Embryonic facial prominence (tissue), 1 donor: ENCODE results near the gene PIH1D1.
"Not testable (repeated sequence)": the region's sequence is repeated elsewhere in the genome, so short reads cannot be mapped to it uniquely, and the experiment has no call there.

Experiments
- DNase-seq: peaks from one replicate; pipeline ENCODE4 v3.0.0-alpha.2; 2016; ENCODE audit errors: extremely low spot score

Gene PIH1D1

DNA sequence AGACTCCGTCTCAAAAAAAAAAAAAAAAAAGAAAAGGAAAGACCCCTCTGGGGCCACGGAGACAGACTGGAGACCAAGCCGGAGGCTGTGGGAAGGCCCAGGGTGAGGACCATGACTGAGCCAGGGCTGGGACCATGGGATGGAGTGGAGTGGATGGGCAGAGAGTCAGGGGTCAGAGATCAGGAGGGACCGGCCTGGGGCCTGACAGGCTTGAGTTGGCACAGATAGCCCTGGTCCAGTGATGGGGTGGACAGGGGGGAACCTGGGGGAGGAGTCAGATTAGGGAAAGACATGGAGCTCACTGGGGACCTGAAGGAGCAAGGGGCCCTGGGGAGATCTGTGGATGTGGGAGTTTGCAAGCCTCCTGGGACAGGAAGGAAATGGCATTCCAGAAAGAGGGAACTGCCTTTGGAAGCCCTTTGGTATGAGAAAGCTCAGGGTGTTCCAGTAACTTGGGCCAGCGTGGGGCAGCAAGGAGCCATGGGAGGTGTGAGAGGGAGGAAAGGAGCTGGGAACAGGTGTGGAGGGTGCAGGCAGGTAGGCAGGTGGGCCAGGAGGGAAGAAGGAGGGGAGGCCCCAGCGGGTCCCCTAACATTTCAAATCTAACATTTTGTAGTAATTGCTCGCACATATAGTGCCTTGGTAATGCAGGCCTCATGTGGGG lies 29.5 kb upstream of the PIH1D1 start:
- no peak for DNase-seq

DNA sequence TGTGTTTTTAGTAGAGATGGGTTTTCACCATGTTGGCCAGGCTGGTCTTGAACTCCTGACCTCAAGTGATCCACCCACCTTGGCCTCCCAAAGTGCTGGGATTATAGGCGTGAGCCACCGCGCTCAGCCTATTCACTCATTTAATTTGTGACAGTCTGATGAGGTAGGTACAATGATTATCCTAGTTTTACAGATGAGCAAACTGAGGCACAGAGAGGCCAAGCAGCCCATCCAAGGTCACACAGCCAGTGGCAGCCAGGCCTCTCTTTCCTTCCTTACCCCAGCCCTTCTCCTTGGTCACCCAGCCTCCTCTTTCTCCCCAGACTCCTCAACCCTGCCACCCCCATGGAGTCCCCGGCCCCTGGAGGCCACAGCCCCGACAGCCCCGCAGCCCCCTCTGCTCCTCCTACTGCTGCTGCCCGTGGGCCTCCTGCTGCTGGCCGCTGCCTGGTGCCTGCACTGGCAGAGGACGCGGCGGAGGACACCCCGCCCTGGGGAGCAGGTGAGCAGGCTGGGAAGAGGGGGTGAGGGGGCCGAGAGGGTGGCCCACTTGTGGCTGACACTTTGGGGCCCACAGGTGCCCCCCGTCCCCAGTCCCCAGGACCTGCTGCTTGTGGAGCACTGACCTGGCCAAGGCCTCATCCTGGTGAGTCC lies 28.5 kb upstream of the PIH1D1 start:
- DNase-seq = no peak

DNA sequence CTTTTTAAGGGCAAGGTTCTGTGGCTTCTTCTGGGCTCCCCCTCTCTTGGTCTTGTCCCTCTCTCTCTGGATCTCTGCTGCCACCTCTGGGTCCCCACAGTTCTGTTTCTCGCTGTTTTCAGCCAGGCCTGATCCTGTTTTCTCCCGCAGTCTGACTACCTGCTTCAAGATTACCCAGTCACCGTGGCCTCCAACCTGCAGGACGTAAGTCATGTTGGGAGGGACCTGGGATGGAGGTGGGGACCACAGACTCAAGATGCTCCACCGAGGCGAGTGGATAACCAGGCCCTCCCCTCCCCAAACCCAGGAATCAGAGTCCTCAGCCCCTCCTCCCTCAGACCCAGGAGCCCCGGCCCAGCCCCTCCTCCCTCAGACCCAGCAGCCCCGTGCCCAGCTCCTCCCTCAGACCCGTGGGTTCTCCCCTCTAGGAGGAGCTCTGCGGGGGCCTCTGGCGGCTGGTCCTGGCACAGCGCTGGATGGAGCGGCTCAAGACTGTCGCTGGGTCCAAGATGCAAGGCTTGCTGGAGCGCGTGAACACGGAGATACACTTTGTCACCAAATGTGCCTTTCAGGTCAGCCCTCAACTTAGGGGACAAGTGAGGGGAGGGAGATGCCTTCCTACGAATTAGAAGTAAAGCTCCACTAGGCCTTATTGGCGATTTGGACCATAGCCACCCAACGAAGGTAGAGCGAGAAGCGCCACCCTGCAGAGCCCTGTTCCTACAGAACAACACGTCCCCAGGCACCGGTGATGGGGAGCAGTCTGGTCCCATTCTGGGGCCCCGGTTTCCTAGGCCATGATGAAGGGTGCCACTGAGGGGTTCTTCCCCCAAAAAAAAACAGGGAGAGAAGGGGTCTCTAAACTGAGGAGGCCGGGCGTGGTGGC lies 24.6 kb upstream of the PIH1D1 start:
- DNase-seq = no peak

DNA sequence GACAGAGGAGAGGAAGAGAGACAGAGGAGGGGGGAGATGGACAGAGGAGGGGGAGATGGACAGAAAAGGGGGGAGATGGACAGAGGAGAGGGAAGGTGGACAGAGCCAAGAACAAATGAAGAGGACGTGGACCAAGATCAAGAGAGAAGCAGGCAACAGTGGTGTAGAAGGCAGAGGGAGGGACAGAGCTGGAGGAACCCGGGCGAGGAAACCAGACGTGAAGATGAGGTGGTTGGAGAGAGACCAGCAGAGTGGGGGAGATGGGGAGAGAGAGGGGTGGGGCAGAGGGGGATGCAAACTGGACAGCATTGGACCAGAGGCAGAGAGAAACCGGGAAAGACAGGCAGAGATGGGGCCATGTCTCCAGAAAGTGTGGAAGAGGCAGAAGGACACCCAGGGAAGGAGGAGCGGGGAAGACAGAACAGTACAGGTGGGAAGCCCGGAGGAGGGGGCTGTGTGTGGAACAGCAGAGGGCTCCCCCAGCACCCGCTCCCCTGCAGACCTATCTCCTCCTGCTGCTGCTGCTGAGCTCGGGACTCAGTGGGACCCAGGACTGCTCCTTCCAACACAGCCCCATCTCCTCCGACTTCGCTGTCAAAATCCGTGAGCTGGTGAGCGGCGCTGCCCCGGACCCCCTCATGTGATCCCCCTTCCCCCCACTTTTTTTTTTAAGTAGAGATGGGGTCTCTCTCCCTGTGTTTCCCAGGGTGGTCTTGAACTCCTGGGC lies 23.7 kb upstream of the PIH1D1 start:
- no peak for DNase-seq

DNA sequence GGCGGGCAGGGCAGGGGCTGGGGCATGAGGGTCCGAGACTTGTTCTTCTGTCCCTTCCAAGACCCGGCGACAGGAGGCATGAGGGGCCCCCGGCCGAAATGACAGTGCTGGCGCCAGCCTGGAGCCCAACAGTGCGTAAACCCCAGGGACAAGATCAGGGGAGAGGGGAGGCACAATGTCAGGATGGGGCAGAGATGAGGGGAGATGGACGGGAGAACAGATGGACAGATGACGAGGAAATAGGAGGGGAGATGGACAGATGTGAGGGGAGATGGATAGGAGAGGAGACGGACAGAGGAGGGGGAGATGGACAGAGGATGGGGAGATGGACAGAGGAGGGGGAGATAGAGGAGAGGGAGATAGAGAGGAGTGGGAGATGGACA lies 22.9 kb upstream of the PIH1D1 start:
- DNase-seq = no peak

DNA sequence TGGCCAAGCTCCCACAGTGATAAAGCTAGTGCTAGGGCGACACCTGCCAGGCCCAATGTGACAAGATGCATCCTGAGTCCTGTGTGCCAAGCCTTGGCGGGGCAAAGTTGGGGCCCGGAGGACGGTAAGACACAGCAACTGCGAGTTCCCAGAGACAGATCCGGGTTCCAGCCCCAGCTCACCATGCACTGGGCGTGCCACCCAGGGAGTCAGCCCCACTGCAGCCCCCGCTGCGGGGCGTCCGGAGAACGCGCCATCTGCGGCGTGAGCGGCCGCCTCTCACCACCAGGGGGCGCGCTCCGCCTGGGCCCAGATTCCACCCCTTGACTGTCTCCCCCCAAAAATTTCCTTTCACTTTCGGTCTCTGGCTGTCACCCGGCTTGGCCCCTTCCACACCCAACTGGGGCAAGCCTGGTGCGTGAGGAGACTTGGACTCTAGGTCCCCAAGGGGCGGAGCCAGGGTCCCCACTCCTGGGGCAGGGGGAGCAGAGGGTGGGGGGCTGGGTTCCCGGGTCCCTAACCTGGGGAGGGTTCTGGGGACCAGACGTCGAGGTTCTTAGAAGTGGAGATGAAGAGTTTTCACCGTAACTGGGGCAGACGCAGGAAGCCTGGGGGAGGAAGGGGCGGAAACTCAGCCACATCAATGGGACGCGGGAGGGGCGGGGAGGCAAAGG lies 22.4 kb upstream of the PIH1D1 start, which contains the start of gene FLT3LG:
Gene FLT3LG (plus strand): TSS at position 348 of the 674 bp plus-strand sequence. CDS start 425 bp downstream, outside the sequence.
- no peak for DNase-seq

DNA sequence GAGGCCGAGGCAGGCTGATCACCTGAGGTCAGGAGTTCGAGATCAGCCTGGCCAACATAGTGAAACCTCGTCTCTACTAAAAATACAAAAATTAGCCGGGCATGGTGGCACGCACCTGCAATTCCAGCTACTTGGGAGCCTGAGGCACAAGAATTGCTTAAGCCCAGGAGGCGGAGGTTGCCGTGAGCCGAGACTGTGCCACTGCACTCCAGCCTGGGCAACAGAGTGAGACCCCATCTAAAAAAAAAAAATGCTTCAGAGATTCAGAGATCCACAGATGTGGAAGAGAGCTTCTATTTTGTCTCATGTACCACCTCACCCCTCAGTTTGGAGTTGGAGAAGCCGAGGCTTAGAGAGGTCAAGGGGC lies 21.9 kb upstream of the PIH1D1 start:
- DNase-seq = not testable (repeated sequence)

DNA sequence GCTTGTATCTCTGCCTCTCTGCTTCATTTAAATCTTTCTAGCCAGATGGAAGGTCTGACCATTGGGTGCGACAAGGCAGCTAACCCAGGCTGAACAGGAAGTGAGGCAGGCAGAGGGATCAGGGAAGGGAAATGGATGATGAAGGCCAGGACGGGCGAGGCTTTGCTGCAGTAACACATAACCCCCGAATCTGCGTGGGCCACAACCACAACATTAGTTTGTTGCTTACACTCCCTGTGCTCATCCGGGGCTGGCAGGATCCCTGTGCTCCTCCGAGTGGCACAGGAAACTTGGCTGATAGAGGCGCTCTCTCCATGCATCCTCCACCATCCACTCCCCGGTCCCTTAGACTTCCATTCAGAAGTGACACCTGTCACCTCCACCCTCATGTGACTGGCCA lies 21.3 kb upstream of the PIH1D1 start:
- no peak for DNase-seq

DNA sequence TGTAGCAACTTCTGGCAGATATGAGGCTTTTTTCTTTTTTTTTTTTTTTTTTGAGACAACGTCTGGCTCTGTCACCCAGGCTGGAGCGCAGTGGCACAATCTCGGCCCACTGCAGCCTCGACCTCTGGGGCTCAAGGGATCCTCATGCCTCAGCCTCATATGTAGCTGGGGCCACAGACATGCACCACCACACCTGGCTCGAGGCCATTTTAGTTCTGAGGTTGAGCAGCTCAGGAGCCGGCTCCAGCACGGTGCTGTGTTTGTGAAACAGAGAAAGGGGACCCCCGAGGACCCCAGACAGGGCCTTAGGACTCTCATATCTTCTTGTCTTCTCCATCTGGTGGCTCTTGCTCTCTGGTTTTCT lies 19.0 kb upstream of the PIH1D1 start:
- no peak for DNase-seq

DNA sequence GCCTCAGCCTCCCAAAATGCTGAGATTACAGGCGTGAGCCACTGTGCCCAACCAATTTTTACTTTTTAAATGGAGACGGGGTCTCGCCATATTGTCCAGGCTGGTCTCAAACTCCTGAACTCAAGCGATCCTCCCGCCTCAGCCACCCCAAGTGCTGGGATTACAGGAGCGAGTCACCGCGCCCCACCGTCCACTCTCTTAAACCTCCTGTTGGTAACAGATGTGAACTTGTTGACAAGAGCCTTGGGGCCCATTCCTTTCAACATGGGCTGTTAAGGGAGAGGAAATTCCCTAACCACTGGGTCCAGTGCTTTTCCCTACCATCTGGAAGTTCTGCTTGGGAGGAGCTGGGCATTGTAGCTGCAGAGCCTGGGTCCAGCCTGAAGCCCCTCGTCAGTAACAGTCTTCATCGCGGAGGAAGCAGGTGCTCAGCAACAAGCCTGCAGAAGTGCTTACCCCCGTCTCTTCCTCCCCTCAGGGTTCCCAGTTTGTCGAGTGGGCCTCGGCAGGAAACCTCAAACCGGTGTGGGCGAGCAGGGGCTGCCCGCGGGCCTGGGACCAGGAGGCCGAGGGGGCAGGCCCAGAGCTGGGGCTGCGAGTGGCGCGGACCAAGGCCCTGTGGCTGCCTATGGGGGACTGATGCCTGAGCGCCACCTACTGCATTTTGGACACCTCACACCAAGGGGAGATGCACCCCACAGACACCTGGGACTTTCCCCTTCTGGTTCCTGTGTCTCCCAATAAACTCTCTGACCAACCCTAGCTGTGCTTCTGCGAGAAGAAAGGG lies 18.4 kb upstream of the PIH1D1 start:
- DNase-seq = no peak

DNA sequence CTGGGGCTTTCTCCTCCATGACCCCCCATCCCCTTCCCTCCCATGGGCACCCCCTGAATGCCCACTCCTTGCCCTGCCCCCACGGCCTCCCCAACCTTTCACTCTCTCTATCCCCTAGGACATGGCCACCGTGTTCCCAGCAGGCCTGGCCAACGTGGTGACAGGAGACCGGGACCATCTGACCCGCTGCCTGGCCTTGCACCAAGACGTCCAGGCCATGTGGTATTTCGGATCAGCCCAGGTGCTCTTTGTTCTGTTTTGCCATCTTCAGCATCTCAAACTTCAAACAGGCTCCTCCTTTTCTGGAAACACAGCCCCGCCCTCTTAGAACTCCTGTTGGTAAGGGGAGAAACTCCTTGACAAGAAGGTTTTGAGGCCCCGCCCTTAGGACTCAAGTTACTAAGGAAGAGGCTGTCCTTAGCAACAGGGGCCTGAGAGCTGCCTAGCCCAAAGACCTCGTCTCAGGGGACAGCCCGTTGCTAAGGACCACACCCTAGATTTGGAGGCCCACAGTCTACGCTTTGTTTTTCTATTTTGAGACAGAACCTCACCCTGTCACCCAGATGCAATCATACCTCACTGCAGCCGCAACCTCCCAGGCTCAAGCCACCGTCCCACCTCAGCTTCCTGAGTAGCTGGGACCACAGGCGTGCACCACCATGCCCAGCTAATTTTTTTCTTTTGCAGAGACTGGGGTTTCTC lies 17.3 kb upstream of the PIH1D1 start:
- peak; percentile 55 for DNase-seq

DNA sequence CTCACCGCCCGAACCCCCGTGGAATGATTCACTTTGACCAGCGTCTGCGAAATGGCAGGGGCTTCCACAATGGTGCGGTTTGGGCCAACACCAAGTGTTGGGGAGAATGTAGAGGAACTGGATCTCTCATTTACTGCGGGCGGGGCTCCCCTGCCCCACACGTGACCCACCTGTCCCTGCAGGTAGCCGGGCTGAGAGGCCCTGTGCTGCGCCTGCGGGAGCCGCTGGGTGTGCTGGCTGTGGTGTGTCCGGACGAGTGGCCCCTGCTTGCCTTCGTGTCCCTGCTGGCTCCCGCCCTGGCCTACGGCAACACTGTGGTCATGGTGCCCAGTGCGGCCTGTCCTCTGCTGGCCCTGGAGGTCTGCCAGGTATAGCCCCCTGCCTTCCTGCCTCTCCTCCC lies 16.6 kb upstream of the PIH1D1 start:
- DNase-seq = no peak

DNA sequence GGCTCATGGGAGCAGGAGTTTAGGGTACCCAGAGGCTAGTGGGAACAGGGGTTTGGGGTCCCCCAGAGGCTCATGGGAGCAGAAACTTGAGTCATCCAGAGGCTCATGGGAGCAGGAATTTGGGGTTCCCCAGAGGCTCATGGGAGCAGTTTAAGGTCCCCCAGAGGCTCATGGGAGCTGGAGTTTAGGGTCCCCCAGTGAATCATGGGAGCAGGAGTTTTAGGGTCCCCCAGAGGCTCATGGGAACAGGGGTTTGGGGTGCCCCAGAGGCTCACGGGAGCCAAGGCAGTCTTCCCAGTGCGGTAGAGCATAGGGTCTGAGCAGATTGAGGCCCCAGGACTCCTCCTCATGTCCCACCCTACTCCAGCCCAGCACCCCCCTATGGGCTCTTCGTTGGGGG lies 13.8 kb upstream of the PIH1D1 start:
- DNase-seq = no peak

DNA sequence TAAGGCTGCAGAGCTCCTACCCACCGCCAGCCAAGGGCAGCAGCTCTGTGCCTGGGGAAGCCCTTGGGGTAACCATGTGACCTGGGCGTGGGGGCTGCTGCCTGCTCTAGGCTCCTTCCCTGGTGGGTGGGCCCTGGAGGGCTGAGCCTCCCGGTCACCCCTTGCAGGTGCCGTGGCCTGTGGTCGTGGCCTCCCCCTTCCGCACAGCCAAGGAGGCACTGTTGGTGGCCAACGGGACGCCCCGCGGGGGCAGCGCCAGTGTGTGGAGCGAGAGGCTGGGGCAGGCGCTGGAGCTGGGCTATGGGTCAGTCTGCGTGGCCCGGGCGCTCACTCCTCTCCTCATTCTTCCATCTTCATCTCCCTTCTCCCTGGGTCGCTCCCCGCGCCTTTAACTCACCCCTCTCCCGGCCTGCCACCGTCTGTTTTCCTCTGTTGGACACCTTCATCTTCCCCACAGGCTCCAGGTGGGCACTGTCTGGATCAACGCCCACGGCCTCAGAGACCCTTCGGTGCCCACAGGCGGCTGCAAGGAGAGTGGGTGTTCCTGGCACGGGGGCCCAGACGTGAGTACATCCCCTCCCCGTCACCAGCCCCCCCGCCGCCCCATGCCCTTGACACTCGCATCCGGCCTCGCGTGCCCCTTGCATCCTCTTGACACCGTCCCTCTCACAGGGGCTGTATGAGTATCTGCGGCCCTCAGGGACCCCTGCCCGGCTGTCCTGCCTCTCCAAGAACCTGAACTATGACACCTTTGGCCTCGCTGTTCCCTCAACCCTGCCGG lies 12.5 kb upstream of the PIH1D1 start:
- no peak for DNase-seq

DNA sequence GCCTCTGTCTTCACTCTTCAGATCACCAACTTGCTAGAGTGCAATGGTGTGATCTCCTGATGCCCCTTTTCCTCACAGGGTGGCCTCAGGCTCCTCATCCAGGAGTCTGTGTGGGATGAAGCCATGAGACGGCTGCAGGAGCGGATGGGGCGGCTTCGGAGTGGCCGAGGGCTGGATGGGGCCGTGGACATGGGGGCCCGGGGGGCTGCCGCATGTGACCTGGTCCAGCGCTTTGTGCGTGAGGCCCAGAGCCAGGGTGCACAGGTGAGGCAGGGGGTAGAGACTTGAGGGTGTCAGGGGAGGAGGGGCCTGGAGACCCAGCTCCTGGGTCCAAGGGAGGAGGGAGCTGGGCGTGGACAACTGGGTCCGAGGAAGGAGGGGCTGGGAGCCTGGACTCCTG lies 10.9 kb upstream of the PIH1D1 start:
- no peak for DNase-seq

DNA sequence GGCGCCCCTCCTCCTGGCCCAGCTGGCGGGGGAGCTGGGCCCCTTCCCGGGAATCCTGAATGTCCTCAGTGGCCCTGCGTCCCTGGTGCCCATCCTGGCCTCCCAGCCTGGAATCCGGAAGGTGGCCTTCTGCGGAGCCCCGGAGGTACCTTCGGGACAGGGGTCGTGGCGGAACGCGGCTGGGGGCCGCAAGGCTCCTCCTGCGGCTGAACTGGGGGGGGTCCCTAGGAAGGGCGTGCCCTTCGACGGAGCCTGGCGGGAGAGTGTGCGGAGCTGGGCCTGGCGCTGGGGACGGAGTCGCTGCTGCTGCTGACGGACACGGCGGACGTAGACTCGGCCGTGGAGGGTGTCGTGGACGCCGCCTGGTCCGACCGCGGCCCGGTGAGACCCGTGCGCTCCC lies 10.0 kb upstream of the PIH1D1 start:
- DNase-seq = no peak

DNA sequence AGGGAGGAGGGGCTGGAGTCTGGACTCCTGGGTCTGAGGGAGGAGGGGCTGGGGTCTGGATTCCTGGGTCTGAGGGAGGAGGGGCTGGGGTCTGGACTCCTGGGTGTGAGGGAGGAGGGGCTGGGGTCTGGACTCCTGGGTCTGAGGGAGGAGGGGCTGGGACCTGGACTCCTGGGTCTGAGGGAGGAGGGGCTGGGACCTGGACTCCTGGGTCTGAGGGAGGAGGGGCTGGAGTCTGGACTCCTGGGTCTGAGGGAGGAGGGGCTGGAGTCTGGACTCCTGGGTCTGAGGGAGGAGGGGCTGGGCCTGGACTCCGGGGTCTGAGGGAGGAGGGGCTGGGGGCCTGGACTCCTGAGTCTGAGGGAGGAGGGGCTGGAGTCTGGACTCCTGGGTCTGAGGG lies 9.5 kb upstream of the PIH1D1 start:
- not testable (repeated sequence) for DNase-seq

DNA sequence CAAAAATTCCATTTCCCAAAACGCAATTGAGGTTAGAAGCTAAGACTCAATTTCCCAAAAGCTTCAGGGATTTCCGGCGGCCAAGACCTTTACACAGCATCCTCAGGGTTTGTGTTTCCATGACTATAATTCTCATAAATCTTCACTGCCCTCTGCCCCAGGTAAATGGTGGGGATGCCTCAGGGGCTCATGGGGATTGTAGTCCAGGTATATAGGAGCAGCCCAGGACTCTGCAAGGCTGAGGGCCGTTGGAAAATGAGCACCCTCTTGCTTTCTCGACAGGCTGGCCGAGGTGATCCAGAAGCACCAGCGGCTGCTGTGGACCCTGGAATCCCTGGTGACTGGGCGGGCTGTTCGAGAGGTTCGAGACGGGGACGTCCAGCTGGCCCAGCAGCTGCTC lies 7.8 kb upstream of the PIH1D1 start:
- no peak for DNase-seq

DNA sequence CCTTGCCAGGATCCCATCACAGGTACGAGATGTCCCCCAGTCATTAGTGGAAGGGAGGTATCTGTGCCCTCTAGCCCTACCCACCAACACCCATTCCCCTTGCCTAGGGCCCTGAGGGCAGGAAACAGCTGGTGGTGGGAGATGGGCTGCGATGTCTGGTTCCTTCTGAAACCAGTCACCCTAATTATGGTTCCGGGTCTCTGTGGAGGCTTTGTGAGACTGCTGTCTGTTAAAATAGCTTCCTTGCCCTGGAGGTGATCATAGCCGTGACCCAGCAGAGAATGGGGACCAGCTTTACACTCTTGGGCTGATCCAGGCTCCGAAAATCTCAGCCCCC lies 6.9 kb upstream of the PIH1D1 start:
- DNase-seq = no peak

DNA sequence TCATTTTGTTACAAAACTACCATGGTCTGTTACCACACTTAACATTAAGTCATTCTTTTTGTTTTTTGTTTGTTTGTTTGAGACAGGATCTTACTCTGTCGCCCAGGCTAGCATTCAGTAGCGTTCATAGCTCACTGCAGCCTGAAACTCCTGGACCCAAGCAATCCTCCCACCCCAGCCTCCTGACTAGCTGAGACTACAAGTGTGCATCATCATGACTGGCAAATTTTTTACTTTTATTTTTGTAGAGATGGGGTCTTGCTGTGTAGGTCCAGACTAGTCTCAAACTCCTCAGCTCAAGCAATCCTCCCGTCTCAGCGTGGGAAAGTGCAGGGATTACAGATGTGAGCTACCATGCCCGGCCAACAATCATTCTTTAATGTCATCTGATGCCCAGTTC lies 4.7 kb upstream of the PIH1D1 start:
- DNase-seq = no peak
